ENCODE results near the gene PKM. TPM values are rescaled to one million over a fixed set of nuclear protein-coding genes. Genes with fewer than 3 reads are reported as not detected.
"Not testable (repeated sequence)": the region's sequence is repeated elsewhere in the genome, so short reads cannot be mapped to it uniquely, and the experiment has no call there.

Gene PKM
- total RNA-seq, 2 experiments from 2014 or later = 965 to 980 TPM

GRCh38 chr15:72175186-72176044, 55.6 kb downstream of the PKM start:
- no peaks in the 10 kb centered on the region for H3K36me3 Mint-ChIP-seq
- ATAC-seq (ENCODE audit: low read depth) (no peak), DNase-seq (no peak)
- POLR2A ChIA-PET = interaction anchor here (0.6 kb wide), 1 partner anchor 436 kb away, joined by 3 read pairs; no protein-coding TSS in a partner anchor
- H3K27ac Mint-ChIP-seq = no peak overlapping the region
- H3K9me3 Mint-ChIP-seq = no peaks in the 10 kb centered on the region
- H3K4me3 Mint-ChIP-seq = no peak overlapping the region
- peaks cover 10% of the 10 kb centered on the region for H3K27me3 Mint-ChIP-seq
- peaks cover 2% of the 10 kb centered on the region for H3K4me1 Mint-ChIP-seq

- H3K36me3 Mint-ChIP-seq = no peaks in the 10 kb centered on the region
- H3K9me3 Mint-ChIP-seq = no peaks in the 10 kb centered on the region
- no peak for DNase-seq
- ATAC-seq (ENCODE audit: low read depth) = no peak
- peaks cover 2% of the 10 kb centered on the region for H3K4me1 Mint-ChIP-seq
- H3K27ac Mint-ChIP-seq = no peak overlapping the region
- POLR2A ChIA-PET = no interaction called here
- peaks cover 10% of the 10 kb centered on the region for H3K27me3 Mint-ChIP-seq
- H3K4me3 Mint-ChIP-seq = no peak overlapping the region
These were observed 56.3 kb downstream of the PKM start for GRCh38 chr15:72174551-72175165.

- H3K9me3 Mint-ChIP-seq = no peaks in the 10 kb centered on the region
- no peaks in the 10 kb centered on the region for H3K36me3 Mint-ChIP-seq
- H3K27ac Mint-ChIP-seq = no peak overlapping the region
- peaks cover 6% of the 10 kb centered on the region for H3K4me1 Mint-ChIP-seq
- no peak for ATAC-seq (ENCODE audit: low read depth)
- no peak overlapping the region for H3K4me3 Mint-ChIP-seq
- peaks cover 10% of the 10 kb centered on the region for H3K27me3 Mint-ChIP-seq
- no peak for DNase-seq
- POLR2A ChIA-PET = no interaction called here
These were observed 57.0 kb downstream of the PKM start for GRCh38 chr15:72173864-72174550.

- POLR2A ChIA-PET = no interaction called here
- ATAC-seq (ENCODE audit: low read depth) (no peak), DNase-seq (no peak)
- Mint-ChIP-seq H3K27ac (no peak overlapping the region), H3K36me3 (no peaks in the 10 kb centered on the region), H3K4me1 (peaks cover 12% of the 10 kb centered on the region), H3K9me3 (no peaks in the 10 kb centered on the region), H3K4me3 (no peak overlapping the region), H3K27me3 (peaks cover 10% of the 10 kb centered on the region)
These were observed 57.6 kb downstream of the PKM start for GRCh38 chr15:72173401-72173800.

DNA sequence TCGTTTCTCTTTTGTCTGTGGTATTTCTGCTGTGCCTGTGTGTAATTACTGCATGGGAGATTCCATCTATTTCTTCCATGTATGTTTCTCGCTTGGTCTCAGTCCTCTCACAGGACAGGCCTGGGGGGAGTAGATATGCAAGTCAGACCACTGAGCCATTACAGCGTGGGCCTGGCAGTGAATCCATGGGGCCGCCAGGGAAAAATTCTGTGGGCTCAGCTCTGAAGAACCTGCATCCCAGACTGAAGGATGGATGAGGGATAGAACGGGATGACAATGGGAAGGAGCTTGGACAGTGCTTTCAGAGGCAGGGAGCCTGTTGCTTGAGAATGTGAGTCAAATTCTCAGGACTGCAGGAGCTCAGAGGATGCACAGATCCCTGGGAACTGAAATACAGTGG, 58.2 kb downstream of the PKM start:
- ATAC-seq (ENCODE audit: low read depth) (no peak), DNase-seq (no peak)
- Mint-ChIP-seq H3K36me3 (no peaks in the 10 kb centered on the region), H3K27me3 (peaks cover 10% of the 10 kb centered on the region), H3K27ac (no peak overlapping the region), H3K4me3 (no peak overlapping the region), H3K9me3 (no peaks in the 10 kb centered on the region), H3K4me1 (peaks cover 18% of the 10 kb centered on the region)
- POLR2A ChIA-PET = no interaction called here

DNA sequence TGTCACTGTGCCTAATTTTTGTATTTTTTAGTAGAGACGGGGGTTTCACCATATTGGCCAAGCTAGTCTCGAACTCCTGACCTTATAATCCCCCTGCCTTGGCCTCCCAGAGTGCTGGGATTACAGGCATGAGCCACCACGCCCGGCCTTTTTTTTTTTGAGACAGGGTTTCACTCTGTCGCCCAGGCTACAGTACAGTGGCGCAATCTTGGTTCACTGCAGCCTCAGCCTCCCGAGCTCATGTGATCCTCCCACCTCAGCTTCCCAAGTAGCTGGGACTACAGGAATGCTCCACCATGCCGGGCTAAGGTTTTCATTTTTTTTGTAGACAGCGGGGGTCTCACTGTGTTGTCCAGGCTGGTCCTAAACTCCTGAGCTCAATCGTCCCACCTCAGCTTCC, 59.0 kb downstream of the PKM start:
- POLR2A ChIA-PET; H3K27ac Mint-ChIP-seq; H3K36me3 Mint-ChIP-seq; H3K4me3 Mint-ChIP-seq; ATAC-seq (ENCODE audit: low read depth); DNase-seq; H3K27me3 Mint-ChIP-seq; H3K9me3 Mint-ChIP-seq: not testable (repeated sequence)
- peaks cover 24% of the 10 kb centered on the region for H3K4me1 Mint-ChIP-seq

DNA sequence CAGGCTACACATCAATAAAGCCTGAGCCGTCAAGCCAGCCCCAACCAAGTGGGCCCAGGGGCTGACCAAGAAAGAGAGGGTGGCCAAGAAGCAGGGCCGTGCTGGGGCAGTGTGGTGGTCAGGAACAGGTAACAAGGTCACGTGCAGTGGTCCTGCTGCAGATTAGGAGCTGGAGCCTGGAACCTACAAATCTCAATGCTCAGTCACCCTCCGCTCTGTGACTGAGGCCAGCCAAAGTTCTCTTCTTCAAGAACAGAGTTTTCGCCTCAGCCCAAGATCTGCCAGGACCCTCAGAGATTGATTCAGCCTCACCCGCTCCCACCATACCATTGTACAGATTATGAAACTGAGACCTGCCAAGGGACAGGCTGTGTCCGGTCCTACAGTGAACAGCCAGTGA, 60.3 kb downstream of the PKM start:
- Mint-ChIP-seq H3K4me1 (peaks cover 26% of the 10 kb centered on the region), H3K9me3 (no peaks in the 10 kb centered on the region), H3K27ac (no peak overlapping the region), H3K36me3 (no peaks in the 10 kb centered on the region), H3K27me3 (peaks cover 10% of the 10 kb centered on the region), H3K4me3 (no peak overlapping the region)
- no peak for ATAC-seq (ENCODE audit: low read depth)
- DNase-seq = no peak
- POLR2A ChIA-PET = no interaction called here

GRCh38 chr15:72169921-72170611, 60.9 kb downstream of the PKM start:
- Mint-ChIP-seq H3K27ac (no peak overlapping the region), H3K4me3 (no peak overlapping the region), H3K36me3 (no peaks in the 10 kb centered on the region), H3K4me1 (peaks cover 26% of the 10 kb centered on the region), H3K27me3 (peaks cover 10% of the 10 kb centered on the region), H3K9me3 (no peaks in the 10 kb centered on the region)
- ATAC-seq (ENCODE audit: low read depth) = no peak
- no peak for DNase-seq
- POLR2A ChIA-PET = no interaction called here

DNA sequence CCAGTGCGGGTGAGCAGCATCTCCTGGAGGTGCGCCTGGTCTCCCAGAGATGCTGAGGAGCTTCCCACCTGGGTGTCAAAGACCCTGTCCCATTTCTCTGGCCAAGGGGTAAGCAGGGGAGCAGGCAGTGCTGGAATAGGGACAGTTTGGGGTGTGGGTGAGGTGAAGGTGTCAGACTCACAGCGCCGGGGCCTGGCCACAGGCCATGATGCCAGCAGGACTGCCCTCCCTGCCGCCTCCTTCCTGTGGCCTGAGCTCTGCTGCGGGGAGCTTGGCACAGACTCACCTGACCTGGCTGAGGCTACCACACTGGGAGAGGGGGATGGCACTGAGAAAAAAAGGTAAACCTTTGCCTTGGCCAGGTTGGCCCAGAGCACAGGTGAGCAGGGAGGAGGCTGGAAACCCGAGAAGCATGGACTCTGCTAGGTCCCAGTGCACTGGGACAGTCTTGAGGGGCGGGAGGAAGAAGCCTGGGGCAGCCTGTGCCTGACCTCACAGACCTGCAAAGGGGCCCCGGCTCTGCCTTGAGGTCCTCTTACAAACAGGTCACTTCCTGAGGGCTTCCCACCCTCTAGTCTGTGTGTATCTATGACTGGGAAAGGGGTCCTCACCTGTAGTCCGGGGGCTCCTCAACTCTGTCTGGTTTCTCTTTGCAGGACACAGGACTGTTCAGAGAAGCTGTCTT, 61.6 kb downstream of the PKM start:
- peak overlapping the region; percentile 60 for H3K4me3 Mint-ChIP-seq
- no peaks in the 10 kb centered on the region for H3K36me3 Mint-ChIP-seq
- no peaks in the 10 kb centered on the region for H3K9me3 Mint-ChIP-seq
- POLR2A ChIA-PET = interaction anchor here (1.1 kb wide), 1 partner anchor 59 kb away, joined by 6 read pairs; no protein-coding TSS in a partner anchor
- peak overlapping the region; percentile 68 for H3K27ac Mint-ChIP-seq
- no peak for ATAC-seq (ENCODE audit: low read depth)
- H3K27me3 Mint-ChIP-seq = peaks cover 8% of the 10 kb centered on the region
- H3K4me1 Mint-ChIP-seq = peaks cover 24% of the 10 kb centered on the region
- no peak for DNase-seq

DNA sequence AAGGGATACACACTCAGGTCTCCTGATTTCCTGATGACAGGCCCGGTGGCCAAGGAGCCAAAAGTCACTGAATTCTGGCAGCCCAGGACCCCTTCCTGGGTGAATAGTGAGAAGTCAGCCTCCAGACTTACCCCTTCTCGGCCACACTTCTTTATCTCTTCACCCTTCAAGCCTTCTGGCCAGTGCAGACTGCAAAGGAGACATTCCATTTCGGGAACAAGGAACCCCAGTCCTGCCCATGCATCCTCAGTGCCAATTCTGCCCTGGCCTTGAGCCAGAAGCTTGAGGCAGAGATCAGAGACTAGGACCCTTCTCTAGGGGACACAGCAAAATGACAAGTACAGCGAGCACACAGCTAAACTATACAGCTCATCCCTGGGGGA, 62.2 kb downstream of the PKM start:
- H3K27me3 Mint-ChIP-seq = peaks cover 4% of the 10 kb centered on the region
- peaks cover 24% of the 10 kb centered on the region for H3K4me1 Mint-ChIP-seq
- H3K36me3 Mint-ChIP-seq = no peaks in the 10 kb centered on the region
- H3K4me3 Mint-ChIP-seq = peak overlapping the region; percentile 60
- DNase-seq (no peak), ATAC-seq (ENCODE audit: low read depth) (no peak)
- H3K27ac Mint-ChIP-seq = peak overlapping the region; percentile 68
- no peaks in the 10 kb centered on the region for H3K9me3 Mint-ChIP-seq
- POLR2A ChIA-PET = interaction anchor here (1.0 to 1.1 kb wide), 3 partner anchors 12 to 59 kb away, joined by 3 to 6 read pairs (median 4); partner anchors contain the start of genes MYO9A and SENP8

- Mint-ChIP-seq H3K4me3 (peak overlapping the region; percentile 60), H3K4me1 (peaks cover 24% of the 10 kb centered on the region), H3K27me3 (peaks cover 4% of the 10 kb centered on the region), H3K27ac (peak overlapping the region; percentile 71), H3K36me3 (no peaks in the 10 kb centered on the region), H3K9me3 (no peaks in the 10 kb centered on the region)
- peak; percentile 92 for ATAC-seq (ENCODE audit: low read depth)
- POLR2A ChIA-PET = interaction anchor here (0.6 to 1.1 kb wide), 4 partner anchors 11 to 305 kb away, joined by 3 to 6 read pairs (median 4); partner anchors contain the start of genes MYO9A and SENP8
- DNase-seq = peak; percentile 65
These were observed 62.7 kb downstream of the PKM start for GRCh38 chr15:72168131-72168807.

GRCh38 chr15:72167445-72167844, 63.5 kb downstream of the PKM start:
- peaks cover 4% of the 10 kb centered on the region for H3K27me3 Mint-ChIP-seq
- DNase-seq (no peak), ATAC-seq (ENCODE audit: low read depth) (no peak)
- H3K27ac Mint-ChIP-seq = no peak overlapping the region
- H3K4me1 Mint-ChIP-seq = peaks cover 24% of the 10 kb centered on the region
- POLR2A ChIA-PET = no interaction called here
- H3K36me3 Mint-ChIP-seq = no peaks in the 10 kb centered on the region
- no peaks in the 10 kb centered on the region for H3K9me3 Mint-ChIP-seq
- H3K4me3 Mint-ChIP-seq = no peak overlapping the region

Data from activated naive CD8-positive, alpha-beta T cell treated with anti-CD3 and anti-CD28 coated beads, Interleukin-2, amount 10 ng/mL, durations not matched to agents 7 days and 5 days (primary cell).